Right lobe of liver (tissue), 6 donors: ENCODE data around the gene CRLF2. TPM values are rescaled to one million over a fixed set of nuclear protein-coding genes. Genes with fewer than 3 reads are reported as not detected.
A peak's percentile ranks its signal among the peaks of the same experiment; 100 is the strongest.

Experiments
- ATAC-seq, 4 donors: fragments of 200-7000 bp; cut with Tn5 transposase; one replicate each; pipeline ENCODE4 v1.9.1; 2020; ENCODE audit warnings: mild to moderate bottlenecking in 4 of 4, moderate library complexity in 4 of 4
- DNase-seq, 3 donors: peaks; one replicate each; pipeline ENCODE4 v3.0.0-alpha.2; 2020
- H3K27ac ChIP-seq, 3 donors: fragments of 200-600 bp; one replicate each; pipeline ENCODE4 v1.8.0; 2022
- H3K27me3 ChIP-seq, 2 donors: fragments of 200-600 bp; one replicate each; pipeline ENCODE4 v1.8.0; 2022
- H3K36me3 ChIP-seq, 4 donors: fragments of 200-600 bp; sonication (generic) in 1 of 4; one replicate each; pipeline versions ENCODE4 v1.5.1 to v1.8.0; 2017 to 2022; ENCODE audit warnings: control low read depth in 1 of 4
- H3K4me1 ChIP-seq, 4 donors: fragments of 200-600 bp; sonication (generic) in 1 of 4; one replicate each; pipeline versions ENCODE4 v1.5.1 to v1.8.0; 2017 to 2022; ENCODE audit warnings: control low read depth in 1 of 4
- H3K4me3 ChIP-seq, 3 donors: fragments of 200-600 bp; one replicate each; pipeline ENCODE4 v1.8.0; 2022
- H3K9me3 ChIP-seq, 4 donors: fragments of 200-600 bp; sonication (generic) in 1 of 4; one replicate each; pipeline versions ENCODE4 v1.5.1 to v1.8.0; 2017 to 2022; ENCODE audit warnings: control low read depth in 1 of 4
- POLR2A ChIP-seq: fragments of 450-650 bp; IDR thresholded peaks from one replicate; pipeline ENCODE4 v1.6.1; 2017; ENCODE audit warnings: antibody characterized with exemption, mild to moderate bottlenecking
- WGBS: methylation state at CpG from one replicate; pipeline ENCODE4 v1.1.6; 2018; ENCODE audit warnings: low coverage, low lambda C conversion rate; ENCODE audit not compliant: insufficient coverage; ENCODE audit errors: missing lambda C conversion rate; 5-methylcytosine and 5-hydroxymethylcytosine counted together
- intact Hi-C, 2 donors: fragments of 100-400 bp; cut with DNase I; formaldehyde crosslinking; loops; one replicate each; pipeline versions ENCODE4 v1.11.2 to v1.14.1; 2022
- total RNA-seq, 6 experiments: library from RNA; depleted of rRNA in 2 of 6; stranded (reverse); fragments of >200 nt in 2 of 6; fragmentation: NEBNext Ultra II Directional in 3 of 6; extraction: Animal tissue kit (Norgen Biotek cat#: 25700) in 3 of 6; gene quantifications; one replicate each; pipeline versions ENCODE4 v1.1.0 to v1.2.4, GENCODE V29; 2016 to 2023
- TF ChIP-seq, protein P1 (sequence below), 4 donors: fragments of 200-600 bp in 3 of 4; fragments of 450-650 bp in 1 of 4; IDR thresholded peaks; one replicate each; pipeline versions ENCODE4 v1.5.1 to v1.8.0; 2016 to 2022; ENCODE audit warnings: antibody characterized with exemption in 4 of 4, mild to moderate bottlenecking in 2 of 4
- donor health status: DM: no; HTN: yes; CAD: no.
- donor health status: DM: no; HTN: no; CAD: no.
- donor health status: DM: no; HTN: no; CAD: no.
- donor health status: DM: no; HTN: yes; CAD: no.
- donor health status: DM: no; HTN: yes; CAD: no.

Gene CRLF2
- total RNA-seq, 6 experiments from 2014 or later: 0.55 TPM; not detected in 5

DNA sequence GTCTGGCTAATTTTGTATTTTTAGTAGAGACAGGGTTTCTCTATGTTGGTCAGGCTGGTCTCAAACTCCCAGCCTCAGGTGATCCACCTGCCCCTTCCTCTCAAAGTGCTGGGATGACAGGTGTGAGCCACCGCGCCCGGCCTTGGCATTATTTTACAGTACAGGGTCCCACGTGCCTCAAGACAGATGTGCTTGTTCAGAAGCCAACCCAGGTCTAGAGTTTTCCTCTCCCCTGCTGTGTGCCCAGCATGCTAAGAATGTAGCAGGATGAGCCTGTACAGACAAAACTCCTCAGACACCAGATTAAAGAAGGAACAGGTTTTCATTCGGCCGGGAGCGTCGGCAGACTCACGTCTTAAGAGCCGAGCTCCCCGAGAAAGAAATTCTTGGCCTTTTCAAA is 42.2 kb downstream of the CRLF2 start:
- H3K9me3 ChIP-seq: no peaks in the 10 kb centered on the region
- WGBS: 58% methylated on average over 10 of the region's 11 CpGs
- ATAC-seq (no peak), DNase-seq (peak in 1 of 3 donors; percentile 36)
- no peaks in the 10 kb centered on the region for H3K36me3 ChIP-seq
- H3K27me3 ChIP-seq: no peaks in the 10 kb centered on the region
- H3K4me3 ChIP-seq: no peak overlapping the region
- TF ChIP-seq POLR2A: no peak
- TF ChIP-seq, protein P1, sequence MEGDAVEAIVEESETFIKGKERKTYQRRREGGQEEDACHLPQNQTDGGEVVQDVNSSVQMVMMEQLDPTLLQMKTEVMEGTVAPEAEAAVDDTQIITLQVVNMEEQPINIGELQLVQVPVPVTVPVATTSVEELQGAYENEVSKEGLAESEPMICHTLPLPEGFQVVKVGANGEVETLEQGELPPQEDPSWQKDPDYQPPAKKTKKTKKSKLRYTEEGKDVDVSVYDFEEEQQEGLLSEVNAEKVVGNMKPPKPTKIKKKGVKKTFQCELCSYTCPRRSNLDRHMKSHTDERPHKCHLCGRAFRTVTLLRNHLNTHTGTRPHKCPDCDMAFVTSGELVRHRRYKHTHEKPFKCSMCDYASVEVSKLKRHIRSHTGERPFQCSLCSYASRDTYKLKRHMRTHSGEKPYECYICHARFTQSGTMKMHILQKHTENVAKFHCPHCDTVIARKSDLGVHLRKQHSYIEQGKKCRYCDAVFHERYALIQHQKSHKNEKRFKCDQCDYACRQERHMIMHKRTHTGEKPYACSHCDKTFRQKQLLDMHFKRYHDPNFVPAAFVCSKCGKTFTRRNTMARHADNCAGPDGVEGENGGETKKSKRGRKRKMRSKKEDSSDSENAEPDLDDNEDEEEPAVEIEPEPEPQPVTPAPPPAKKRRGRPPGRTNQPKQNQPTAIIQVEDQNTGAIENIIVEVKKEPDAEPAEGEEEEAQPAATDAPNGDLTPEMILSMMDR (IDR thresholded peaks at IDR 0.05): no peak
- no peaks in the 10 kb centered on the region for H3K4me1 ChIP-seq
- no peak overlapping the region for H3K27ac ChIP-seq
- intact Hi-C loops: no loop called here

DNA sequence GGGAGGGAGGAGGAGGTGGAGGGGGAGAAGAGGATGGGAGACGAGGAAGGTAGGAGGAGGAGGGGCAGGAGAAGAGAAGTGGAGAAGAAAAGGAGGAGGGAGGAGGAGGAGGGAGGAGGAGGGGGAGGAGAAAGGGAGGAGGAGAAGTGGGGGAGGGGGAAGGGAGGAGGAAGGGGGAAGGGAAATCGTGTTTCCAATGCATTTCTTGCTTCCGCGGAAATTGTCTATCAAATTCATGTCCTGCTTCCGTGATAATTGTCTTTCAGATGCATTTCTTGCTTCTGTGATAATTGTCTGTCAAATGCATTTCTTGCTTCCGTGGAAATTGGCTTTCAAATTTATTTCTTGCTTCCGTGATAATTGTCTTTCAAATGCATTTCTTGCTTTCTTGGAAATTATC is 43.3 kb downstream of the CRLF2 start:
- no peak overlapping the region for H3K27ac ChIP-seq
- H3K27me3 ChIP-seq: peaks cover 0 to 4% of the 10 kb centered on the region in 2 donors
- no peak for DNase-seq
- ATAC-seq: no peak
- no peak overlapping the region for H3K4me3 ChIP-seq
- WGBS: 51% methylated on average over 7 of the region's 7 CpGs
- intact Hi-C loops: no loop called here
- H3K36me3 ChIP-seq: no peaks in the 10 kb centered on the region
- no peaks in the 10 kb centered on the region for H3K9me3 ChIP-seq
- no peaks in the 10 kb centered on the region for H3K4me1 ChIP-seq
- TF ChIP-seq, protein P1 (IDR thresholded peaks at IDR 0.05): no peak
- no peak for TF ChIP-seq POLR2A

DNA sequence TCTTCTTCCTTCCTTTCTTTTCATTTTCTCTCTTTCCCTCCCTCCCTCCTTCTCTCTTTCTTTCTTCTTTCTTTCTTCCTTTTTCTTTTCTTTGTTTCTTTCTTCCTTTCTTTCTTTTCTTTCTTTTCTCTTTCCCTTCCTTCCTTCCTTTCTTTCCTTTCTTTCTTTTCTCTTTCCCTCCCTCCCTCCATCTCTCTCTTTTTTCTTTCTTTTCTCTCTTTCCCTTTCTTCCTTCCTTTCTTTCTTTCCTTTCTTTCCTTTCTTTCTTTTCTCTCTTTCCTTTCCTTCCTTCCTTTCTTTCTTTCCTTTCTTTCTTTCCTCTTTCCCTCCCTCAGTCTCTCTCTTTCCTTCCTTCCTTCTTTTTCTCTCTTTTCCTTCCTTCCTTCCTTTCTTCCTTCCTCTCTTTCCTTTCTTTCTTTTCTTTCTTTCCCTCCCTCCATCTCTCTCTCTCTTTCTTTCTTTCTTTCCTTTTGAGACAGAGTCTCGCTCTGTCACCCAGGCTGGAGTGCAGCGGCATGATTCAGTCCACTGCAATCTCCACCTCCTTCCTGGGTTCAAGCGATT is 44.4 kb downstream of the CRLF2 start:
- TF ChIP-seq, protein P1 (IDR thresholded peaks at IDR 0.05): no peak
- no peak for TF ChIP-seq POLR2A
- Histone ChIP-seq H3K4me1 (no peaks in the 10 kb centered on the region), H3K36me3 (no peaks in the 10 kb centered on the region), H3K4me3 (no peak overlapping the region), H3K27ac (no peak overlapping the region), H3K9me3 (no peaks in the 10 kb centered on the region), H3K27me3 (peaks cover 0 to 4% of the 10 kb centered on the region in 2 donors)
- no peak for DNase-seq
- no peak for ATAC-seq
- intact Hi-C loops: no loop called here
- WGBS: 80% methylated on average over 1 of the region's 3 CpGs

DNA sequence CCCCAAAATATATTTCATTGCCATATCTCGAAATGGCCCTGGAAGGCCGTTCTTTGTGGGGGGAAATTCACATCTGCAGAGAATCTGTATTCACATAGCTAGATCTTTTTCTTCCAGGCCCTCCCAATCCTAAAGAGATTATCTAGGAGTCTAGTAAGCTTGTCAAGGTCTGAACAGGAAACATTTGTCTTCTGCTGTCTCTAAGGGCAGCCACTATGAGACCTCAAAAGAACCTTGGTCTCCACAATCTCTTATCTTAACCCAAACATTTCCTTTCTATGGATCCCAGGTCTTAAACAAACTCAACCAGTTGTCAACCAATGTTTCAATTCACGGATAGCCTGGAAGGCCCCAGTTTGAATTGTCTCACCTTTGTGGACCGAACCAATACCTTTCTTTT is 45.0 kb downstream of the CRLF2 start:
- H3K27me3 ChIP-seq: peaks cover 0 to 4% of the 10 kb centered on the region in 2 donors
- no peaks in the 10 kb centered on the region for H3K4me1 ChIP-seq
- no peak overlapping the region for H3K27ac ChIP-seq
- 30% methylated on average over 4 of the region's 4 CpGs for WGBS
- no peaks in the 10 kb centered on the region for H3K9me3 ChIP-seq
- no peak overlapping the region for H3K4me3 ChIP-seq
- no peak for DNase-seq
- intact Hi-C loops: no loop called here
- TF ChIP-seq, protein P1 (IDR thresholded peaks at IDR 0.05): no peak
- TF ChIP-seq POLR2A: no peak
- H3K36me3 ChIP-seq: no peaks in the 10 kb centered on the region
- ATAC-seq: no peak
